ENCODE results near the gene SH3TC2. TPM values are rescaled to one million over a fixed set of nuclear protein-coding genes. Genes with fewer than 3 reads are reported as not detected.
A peak's percentile ranks its signal among the peaks of the same experiment; 100 is the strongest.

SH3TC2 gene
- total and polyA plus RNA-seq, 2 of the 4 experiments (the other 2 are of a cell fraction) = 3.4 to 7.9 TPM

DNA sequence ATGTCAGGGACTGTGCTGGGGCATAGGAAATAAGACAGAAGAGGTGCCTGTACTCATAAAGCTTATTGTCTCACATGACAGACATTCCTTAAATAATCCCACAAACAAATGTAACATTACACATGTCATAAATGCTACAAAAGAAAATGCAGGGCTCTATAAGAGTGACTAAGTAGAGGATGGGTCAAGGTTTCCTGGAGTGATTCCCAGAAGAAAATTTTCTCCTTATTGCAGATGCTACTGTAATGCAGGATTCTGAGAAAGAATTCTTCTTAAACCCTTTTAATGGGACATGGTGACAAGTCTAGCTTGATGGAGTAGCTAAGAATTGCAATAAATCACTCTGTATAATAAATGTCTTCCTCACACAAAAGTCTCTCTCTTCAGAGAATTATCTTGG lies 55.7 kb downstream of the SH3TC2 start:
- TF ChIP-seq CEBPB (IDR thresholded peaks at IDR 0.05; ENCODE audit: low read depth, low read length) = no peak; the same call in 1 of the 2 replicates
- TF ChIP-seq NFE2L2 (IDR thresholded peaks at IDR 0.05; ENCODE audit: low read depth, low read length) = no peak
- TF ChIP-seq BHLHE40 (IDR thresholded peaks at IDR 0.05; ENCODE audit: low read depth, low read length) = peak; percentile 63
- no peak for TF ChIP-seq POLR2A (IDR thresholded peaks at IDR 0.05; ENCODE audit: low read depth, low read length)
- no peak for TF ChIP-seq MAZ (IDR thresholded peaks at IDR 0.05; ENCODE audit: borderline replicate concordance, low read depth, low read length)
- no peak for TF ChIP-seq SMC3 (IDR thresholded peaks at IDR 0.05; ENCODE audit: low read depth, low read length)
- POLR2A ChIA-PET (ENCODE audit: unreplicated experiment) = no interaction called here
- H3K27ac ChIP-seq (ENCODE audit: insufficient read depth, low read length) = no peak overlapping the region

More for the DNA sequence above, 55.7 kb downstream of the SH3TC2 start:
- Histone ChIP-seq H4K91ac (ENCODE audit: insufficient read depth, low read depth, low read length) (no peak overlapping the region), H3K9me3 (ENCODE audit: control insufficient read depth, insufficient read depth, low read length) (no peaks in the 10 kb centered on the region), H2BK5ac (ENCODE audit: low read depth, low read length, poor library complexity, severe bottlenecking) (no peak overlapping the region), H4K8ac (ENCODE audit: low read depth in 2 of 2, low read length in 2 of 2) (no peak overlapping the region), H3K14ac (replicated peaks; ENCODE audit: low read depth, low read length) (no peak overlapping the region), H3K4me1 (ENCODE audit: control insufficient read depth, insufficient read depth, low read length) (peaks cover 31% of the 10 kb centered on the region), H2AK5ac (ENCODE audit: low read depth, low read length) (no peak overlapping the region), H2BK15ac (ENCODE audit: low read depth, low read length) (no peak overlapping the region), H3K23ac (ENCODE audit: low read depth, low read length) (no peak overlapping the region), H3K18ac (ENCODE audit: low read depth, low read length) (no peak overlapping the region; the same call in 1 of the 2 replicates), H2AK9ac (replicated peaks; ENCODE audit: low read depth, low read length, poor library complexity) (no peak overlapping the region), H4K20me1 (ENCODE audit: insufficient read depth, low read length) (no peaks in the 10 kb centered on the region), H3K4ac (ENCODE audit: low read depth, low read length) (no peak overlapping the region), H3K56ac (ENCODE audit: extremely low read depth, insufficient read depth, low read length) (no peak overlapping the region), H3K4me3 (ENCODE audit: insufficient read depth, low read depth, low read length) (no peak overlapping the region), H3K36me3 (ENCODE audit: control insufficient read depth, insufficient read depth, low read length) (no peaks in the 10 kb centered on the region), H2AFZ (replicated peaks; ENCODE audit: low read length, poor library complexity) (no peak overlapping the region), H3K4me2 (ENCODE audit: low read depth, low read length) (no peak overlapping the region), H3K9ac (ENCODE audit: low read depth, low read length) (no peak overlapping the region), H2BK120ac (ENCODE audit: low read depth, low read length) (no peak overlapping the region), H2BK20ac (ENCODE audit: low read depth, low read length) (no peak overlapping the region), H3K9me1 (ENCODE audit: insufficient read depth, low read length) (peaks cover 22% of the 10 kb centered on the region), H3K27me3 (ENCODE audit: control insufficient read depth, insufficient read depth, low read length) (no peaks in the 10 kb centered on the region), H3K79me1 (ENCODE audit: low read depth in 1 of 2, low read length in 2 of 2) (no peaks in the 10 kb centered on the region), H4K5ac (ENCODE audit: low read depth, low read length) (no peak overlapping the region)
- ATAC-seq (ENCODE audit: low read depth) (peak; percentile 59), DNase-seq (peak; percentile 83)
- dilution Hi-C loops (cut with HindIII; ENCODE audit: low sequenced_read_pairs, unreplicated experiment) (no loop called here), in situ Hi-C loops (cut with MboI; ENCODE audit: low sequenced_read_pairs) (no loop called here), intact Hi-C loops (cut with micrococcal nuclease) (no loop called here)
- CTCF ChIA-PET = interaction anchor here (0.6 to 1.6 kb wide), 4 partner anchors 28 to 276 kb away, joined by 3 to 5 read pairs (median 3); no protein-coding TSS in a partner anchor
- no TSS peak for BruUV-seq (replicated peaks)

Data from IMR-90 (cell line).